Colonic mucosa (tissue), 4 donors: ENCODE data around the gene NOD1. TPM values are rescaled to one million over a fixed set of nuclear protein-coding genes. Genes with fewer than 3 reads are reported as not detected.
A peak's percentile ranks its signal among the peaks of the same experiment; 100 is the strongest.

Experiments
- DNase-seq: peaks from one replicate; pipeline ENCODE4 v3.0.0-alpha.2; 2020
- H3K27ac ChIP-seq: fragments of 200-600 bp; one replicate; pipeline ENCODE4 v1.8.0; 2021
- H3K27me3 ChIP-seq: fragments of 200-600 bp; one replicate; pipeline ENCODE4 v1.8.0; 2021
- H3K36me3 ChIP-seq: fragments of 200-600 bp; one replicate; pipeline ENCODE4 v1.8.0; 2021
- H3K4me1 ChIP-seq: fragments of 200-600 bp; one replicate; pipeline ENCODE4 v1.8.0; 2021; ENCODE audit warnings: mild to moderate bottlenecking
- H3K4me3 ChIP-seq: fragments of 200-600 bp; one replicate; pipeline ENCODE4 v1.8.0; 2021
- H3K9ac ChIP-seq, 2 donors: one replicate each; pipeline ENCODE4 v1.7.0; 2013; ENCODE audit warnings: control low read depth in 2 of 2, low read depth in 2 of 2, low read length in 2 of 2
- H3K9me3 ChIP-seq: fragments of 200-600 bp; one replicate; pipeline ENCODE4 v1.8.0; 2021
- CTCF ChIP-seq: fragments of 200-600 bp; IDR thresholded peaks from one replicate; pipeline ENCODE4 v1.8.0; 2022; ENCODE audit warnings: antibody characterized with exemption, mild to moderate bottlenecking
- intact Hi-C: fragments of 100-400 bp; cut with DNase I; formaldehyde crosslinking; loops from one replicate; pipeline ENCODE4 v1.14.1; 2022
- total RNA-seq, 2 donors: library from RNA; stranded (reverse); fragmentation: NEBNext Ultra II Directional in 1 of 2; extraction: Animal tissue kit (Norgen Biotek cat#: 25700) in 1 of 2; gene quantifications; one replicate each; pipeline ENCODE4 v1.2.1, GENCODE V29; 2021
- donor health status: healthy.
- donor health status: DM: no; HTN: no; CAD: no.
- donor health status: DM: no; HTN: no; CAD: no.

NOD1 gene
- total RNA-seq, 2 donors from 2014 or later: 9.5 to 14.0 TPM

DNA sequence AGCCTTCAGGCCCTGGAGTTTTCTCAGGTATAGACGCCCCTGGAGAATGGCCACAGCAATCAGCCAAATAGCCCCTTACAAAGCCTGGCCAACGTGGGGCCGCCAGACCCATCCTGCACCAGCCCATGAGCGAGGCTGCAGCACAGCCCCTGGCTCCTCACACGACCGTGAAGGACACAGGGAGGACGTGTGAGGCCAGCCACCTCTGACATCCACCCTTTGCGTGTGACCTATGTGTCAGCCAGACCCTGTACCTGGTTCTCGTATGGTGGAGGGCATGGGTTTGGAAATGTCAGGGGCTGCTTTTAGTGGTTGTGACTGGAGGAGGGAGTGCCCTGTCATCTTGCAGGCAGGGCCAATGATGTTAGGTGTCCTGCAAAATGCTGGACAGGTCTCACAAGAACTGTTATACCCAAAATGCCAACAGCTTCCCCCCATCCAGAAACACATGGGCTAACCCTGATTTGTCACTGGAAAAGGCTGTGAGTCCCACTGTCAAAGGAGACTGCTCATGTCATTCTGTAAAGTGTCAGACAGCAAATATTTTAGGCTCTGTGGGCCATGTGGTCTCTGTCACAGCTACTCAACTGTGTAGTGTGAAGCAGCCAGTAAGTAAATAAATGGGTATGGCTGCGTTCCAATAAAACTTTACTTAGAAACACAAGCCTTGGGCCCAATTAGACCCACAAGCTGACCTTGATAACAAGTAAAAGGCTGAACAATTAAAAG, 30.0 kb downstream of the NOD1 start:
- H3K9me3 ChIP-seq: no peaks in the 10 kb centered on the region
- no peak overlapping the region for H3K4me3 ChIP-seq
- H3K27ac ChIP-seq: no peak overlapping the region
- intact Hi-C loops: no loop called here
- H3K4me1 ChIP-seq: no peaks in the 10 kb centered on the region
- H3K9ac ChIP-seq: no peak overlapping the region
- no peaks in the 10 kb centered on the region for H3K27me3 ChIP-seq
- H3K36me3 ChIP-seq: no peaks in the 10 kb centered on the region
- no peak for DNase-seq
- no peak for TF ChIP-seq CTCF

DNA sequence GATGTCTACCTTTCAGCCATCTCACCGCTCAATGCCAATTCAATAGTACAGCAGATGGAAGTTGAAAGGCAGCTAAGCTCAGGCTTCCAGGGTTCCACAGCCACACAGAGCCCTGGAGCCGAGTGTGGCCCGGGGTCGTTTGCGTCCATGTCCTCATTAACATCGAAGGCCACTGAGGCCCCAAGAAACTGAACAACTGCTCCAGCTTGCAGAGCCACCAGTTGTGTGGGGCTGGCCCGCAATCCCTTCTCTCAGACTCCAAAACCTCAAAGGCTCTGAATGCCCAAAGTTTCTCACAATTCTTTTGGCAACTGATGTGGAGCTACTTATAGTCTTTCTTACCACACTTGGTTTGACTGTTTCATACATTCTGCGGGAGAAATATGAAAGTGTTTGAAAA, 31.1 kb downstream of the NOD1 start:
- Histone ChIP-seq H3K27me3 (no peaks in the 10 kb centered on the region), H3K9me3 (no peaks in the 10 kb centered on the region), H3K4me1 (no peaks in the 10 kb centered on the region), H3K27ac (no peak overlapping the region), H3K36me3 (no peaks in the 10 kb centered on the region), H3K9ac (no peak overlapping the region), H3K4me3 (no peak overlapping the region)
- no peak for TF ChIP-seq CTCF
- intact Hi-C loops: no loop called here
- no peak for DNase-seq

GRCh38 chr7:30446266-30446665, 32.3 kb downstream of the NOD1 start:
- no peaks in the 10 kb centered on the region for H3K36me3 ChIP-seq
- DNase-seq: no peak
- no peak overlapping the region for H3K27ac ChIP-seq
- no peaks in the 10 kb centered on the region for H3K9me3 ChIP-seq
- H3K4me1 ChIP-seq: no peaks in the 10 kb centered on the region
- no peak overlapping the region for H3K9ac ChIP-seq
- no peak for TF ChIP-seq CTCF
- H3K4me3 ChIP-seq: no peak overlapping the region
- intact Hi-C loops: no loop called here
- no peaks in the 10 kb centered on the region for H3K27me3 ChIP-seq

- DNase-seq: peak; percentile 58
- no peaks in the 10 kb centered on the region for H3K36me3 ChIP-seq
- no peak for TF ChIP-seq CTCF
- no peak overlapping the region for H3K9ac ChIP-seq
- H3K27ac ChIP-seq: no peak overlapping the region
- no peak overlapping the region for H3K4me3 ChIP-seq
- no peaks in the 10 kb centered on the region for H3K9me3 ChIP-seq
- no peaks in the 10 kb centered on the region for H3K27me3 ChIP-seq
- no peaks in the 10 kb centered on the region for H3K4me1 ChIP-seq
- intact Hi-C loops: no loop called here
Observed at GRCh38 chr7:30445770-30446169, 32.8 kb downstream of the NOD1 start.

GRCh38 chr7:30437823-30438574, 40.6 kb downstream of the NOD1 start:
- intact Hi-C loops: no loop called here
- H3K36me3 ChIP-seq: no peaks in the 10 kb centered on the region
- no peak overlapping the region for H3K27ac ChIP-seq

More at GRCh38 chr7:30437823-30438574, 40.6 kb downstream of the NOD1 start:
- no peak for TF ChIP-seq CTCF
- Histone ChIP-seq H3K27me3 (no peaks in the 10 kb centered on the region), H3K9me3 (no peaks in the 10 kb centered on the region), H3K4me3 (no peak overlapping the region), H3K4me1 (no peaks in the 10 kb centered on the region), H3K9ac (no peak overlapping the region)
- no peak for DNase-seq
